Testis (tissue), 3 donors: Measurements from ENCODE around the gene RASIP1. TPM values are rescaled to one million over a fixed set of nuclear protein-coding genes. Genes with fewer than 3 reads are reported as not detected.
"Not testable (repeated sequence)": the region's sequence is repeated elsewhere in the genome, so short reads cannot be mapped to it uniquely, and the experiment has no call there.

Source experiments
- DNase-seq: peaks from one replicate; pipeline ENCODE4 v3.0.0-alpha.2; 2019
- H3K27ac ChIP-seq, 2 donors: fragments of 200-600 bp; sonication (generic); one replicate each; pipeline ENCODE4 v1.5.1; 2019
- H3K27me3 ChIP-seq: fragments of 200-600 bp; sonication (generic); one replicate; pipeline ENCODE4 v1.5.1; 2019
- H3K36me3 ChIP-seq: fragments of 200-600 bp; sonication (generic); one replicate; pipeline ENCODE4 v1.5.1; 2017; ENCODE audit warnings: low read depth; ENCODE audit errors: missing control alignments
- H3K4me1 ChIP-seq: fragments of 200-600 bp; sonication (generic); one replicate; pipeline ENCODE4 v1.5.1; 2019
- H3K4me3 ChIP-seq, 2 donors: fragments of 200-600 bp; sonication (generic); one replicate each; pipeline ENCODE4 v1.5.1; 2017 to 2019
- H3K9me3 ChIP-seq: fragments of 200-600 bp; sonication (generic); one replicate; pipeline ENCODE4 v1.5.1; 2017
- POLR2A ChIP-seq: fragments of 450-650 bp; IDR thresholded peaks from one replicate; pipeline ENCODE4 v1.6.1; 2017; ENCODE audit warnings: antibody characterized with exemption, mild to moderate bottlenecking, moderate library complexity
- WGBS, 2 donors: methylation state at CpG; one replicate each; pipeline ENCODE4 v1.1.5; 2018; 5-methylcytosine and 5-hydroxymethylcytosine counted together
- intact Hi-C: fragments of 100-400 bp; cut with DNase I; formaldehyde crosslinking; loops from one replicate; pipeline ENCODE4 v1.15.1; 2023; ENCODE audit warnings: low total_unique reads
- polyA plus RNA-seq: library from polyadenylated mRNA; stranded (reverse); fragments of 350-450 nt; fragmentation: Illumina TruSeq; extraction: RNeasy Lipid Tissue Mini Kit (QIAGEN cat#74804); gene quantifications from one replicate; pipeline ENCODE4 v1.2.3, GENCODE V29; 2014; ENCODE audit warnings: low read depth, low replicate concordance; ENCODE audit not compliant: insufficient read depth
- total RNA-seq, 2 donors: library from RNA; depleted of rRNA; stranded (reverse); fragments of >200 nt; gene quantifications; one replicate each; pipeline ENCODE4 v1.2.3, GENCODE V29; 2016
- TF ChIP-seq, protein P1 (sequence below), 3 experiments: fragments of 450-650 bp in 2 of 3; fragments of 200-600 bp in 1 of 3; sonication (generic) in 1 of 3; IDR thresholded peaks; one replicate each; pipeline ENCODE4 v1.5.1; 2016 to 2019; ENCODE audit warnings: antibody characterized with exemption in 3 of 3, mild to moderate bottlenecking in 2 of 3, moderate library complexity in 1 of 3

RASIP1 gene
- total and polyA plus RNA-seq, 3 donors from 2014 or later = 8.8 to 21.4 (median 11.2) TPM

DNA sequence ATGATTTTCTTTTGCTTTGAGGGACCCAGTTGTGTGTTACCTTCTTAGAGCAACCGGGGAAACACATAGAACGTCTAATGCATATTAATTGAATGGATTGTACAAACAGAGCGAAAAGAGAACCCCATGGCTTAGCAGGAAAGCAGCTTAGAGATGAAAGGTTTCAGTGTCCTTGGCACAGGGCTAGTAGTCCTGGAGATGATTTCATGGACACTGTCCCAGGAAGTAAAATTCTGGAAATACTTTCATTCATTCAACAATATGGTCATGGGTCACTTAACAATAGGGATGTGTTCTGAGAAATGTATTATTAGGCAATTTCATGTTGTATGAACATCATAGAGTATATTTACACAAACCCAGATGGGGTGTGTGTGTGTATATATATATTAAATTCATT, 54.3 kb downstream of the RASIP1 start:
- no peak for DNase-seq
- no peak overlapping the region for H3K4me3 ChIP-seq
- H3K27ac ChIP-seq = no peak overlapping the region
- peaks cover 12% of the 10 kb centered on the region for H3K4me1 ChIP-seq
- intact Hi-C loops = no loop called here
- H3K36me3 ChIP-seq = no peaks in the 10 kb centered on the region
- TF ChIP-seq, protein P1, sequence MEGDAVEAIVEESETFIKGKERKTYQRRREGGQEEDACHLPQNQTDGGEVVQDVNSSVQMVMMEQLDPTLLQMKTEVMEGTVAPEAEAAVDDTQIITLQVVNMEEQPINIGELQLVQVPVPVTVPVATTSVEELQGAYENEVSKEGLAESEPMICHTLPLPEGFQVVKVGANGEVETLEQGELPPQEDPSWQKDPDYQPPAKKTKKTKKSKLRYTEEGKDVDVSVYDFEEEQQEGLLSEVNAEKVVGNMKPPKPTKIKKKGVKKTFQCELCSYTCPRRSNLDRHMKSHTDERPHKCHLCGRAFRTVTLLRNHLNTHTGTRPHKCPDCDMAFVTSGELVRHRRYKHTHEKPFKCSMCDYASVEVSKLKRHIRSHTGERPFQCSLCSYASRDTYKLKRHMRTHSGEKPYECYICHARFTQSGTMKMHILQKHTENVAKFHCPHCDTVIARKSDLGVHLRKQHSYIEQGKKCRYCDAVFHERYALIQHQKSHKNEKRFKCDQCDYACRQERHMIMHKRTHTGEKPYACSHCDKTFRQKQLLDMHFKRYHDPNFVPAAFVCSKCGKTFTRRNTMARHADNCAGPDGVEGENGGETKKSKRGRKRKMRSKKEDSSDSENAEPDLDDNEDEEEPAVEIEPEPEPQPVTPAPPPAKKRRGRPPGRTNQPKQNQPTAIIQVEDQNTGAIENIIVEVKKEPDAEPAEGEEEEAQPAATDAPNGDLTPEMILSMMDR (IDR thresholded peaks at IDR 0.05) = no peak
- no peak for TF ChIP-seq POLR2A
- WGBS, 2 donors = 52 to 57% methylated on average over 3 of the region's 3 CpGs
- no peaks in the 10 kb centered on the region for H3K27me3 ChIP-seq
- H3K9me3 ChIP-seq = no peaks in the 10 kb centered on the region

DNA sequence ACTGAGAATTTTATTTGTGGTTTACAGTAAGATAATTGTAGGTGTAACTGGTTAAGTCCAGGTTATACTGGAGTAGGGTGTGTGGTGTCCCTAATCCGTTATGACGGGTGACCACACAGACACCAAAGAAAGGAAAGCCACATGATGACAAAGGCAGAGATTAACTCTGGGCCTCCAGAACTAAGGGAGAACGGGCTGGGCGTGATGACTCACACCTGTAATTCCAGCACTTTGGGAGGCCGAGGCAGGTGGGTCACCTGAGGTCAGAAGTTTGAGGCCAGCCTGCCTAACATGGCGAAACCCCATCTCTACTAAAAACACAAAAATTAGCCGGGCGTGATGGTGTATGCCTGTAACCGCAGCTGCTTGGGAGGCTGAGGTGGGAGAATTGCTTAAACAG, 54.8 kb downstream of the RASIP1 start:
- intact Hi-C loops = no loop called here
- Histone ChIP-seq H3K9me3 (no peaks in the 10 kb centered on the region), H3K4me3 (no peak overlapping the region), H3K36me3 (no peaks in the 10 kb centered on the region), H3K27ac (no peak overlapping the region), H3K4me1 (peaks cover 12% of the 10 kb centered on the region), H3K27me3 (no peaks in the 10 kb centered on the region)
- 85 to 91% methylated on average over 9 of the region's 9 CpGs for WGBS, 2 donors
- DNase-seq = no peak
- TF ChIP-seq POLR2A = no peak
- TF ChIP-seq, protein P1 (IDR thresholded peaks at IDR 0.05) = no peak

DNA sequence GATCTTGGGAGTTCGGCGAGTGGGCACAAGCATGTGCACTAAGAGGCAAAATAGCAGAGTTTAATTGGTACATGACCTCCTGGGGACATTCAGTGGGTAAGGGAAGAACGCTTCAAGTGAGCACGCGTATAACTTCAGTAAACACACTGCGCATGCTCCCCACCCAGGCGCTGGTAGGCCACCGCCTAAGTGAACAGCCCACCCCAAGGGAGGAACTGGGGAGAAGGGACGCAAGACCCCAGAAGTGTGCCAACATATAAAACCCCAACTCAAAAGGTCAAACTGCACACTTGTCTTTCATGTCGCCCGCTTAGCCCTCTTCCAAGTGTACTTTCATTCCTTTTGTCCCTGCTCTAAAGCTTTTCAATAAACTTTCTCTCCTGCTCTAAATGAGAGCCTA, 57.1 kb downstream of the RASIP1 start:
- intact Hi-C loops = no loop called here
- no peak for TF ChIP-seq POLR2A
- Histone ChIP-seq H3K36me3 (no peaks in the 10 kb centered on the region), H3K27ac (no peak overlapping the region), H3K4me1 (peaks cover 12% of the 10 kb centered on the region), H3K27me3 (no peaks in the 10 kb centered on the region), H3K9me3 (no peaks in the 10 kb centered on the region), H3K4me3 (peak overlapping the region; percentile 10 to 48)
- DNase-seq = peak; percentile 84
- WGBS, 2 donors = 25 to 50% methylated on average over 11 of the region's 11 CpGs

DNA sequence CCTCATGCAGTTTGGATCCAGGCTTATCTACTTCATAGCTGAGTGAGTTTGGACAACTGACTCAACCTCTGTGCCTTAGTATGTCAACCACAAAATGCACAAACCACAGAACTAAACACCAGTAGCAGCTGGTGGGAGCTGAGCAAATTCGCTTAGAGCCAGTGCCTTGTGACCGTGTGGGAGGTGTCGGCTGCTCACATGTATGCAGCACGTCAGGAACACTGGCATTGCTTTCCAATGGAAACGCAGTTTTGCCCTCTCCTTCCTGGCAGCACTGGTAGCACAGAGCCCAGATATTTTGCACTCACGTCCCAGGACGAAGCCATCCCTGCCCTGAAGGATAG, 59.3 kb downstream of the RASIP1 start:
- no peaks in the 10 kb centered on the region for H3K36me3 ChIP-seq
- H3K9me3 ChIP-seq = no peaks in the 10 kb centered on the region
- no peak overlapping the region for H3K4me3 ChIP-seq
- intact Hi-C loops = no loop called here
- TF ChIP-seq, protein P1 (IDR thresholded peaks at IDR 0.05) = no peak
- no peak for TF ChIP-seq POLR2A
- WGBS, 2 donors = 55 to 78% methylated on average over 7 of the region's 7 CpGs
- DNase-seq = peak; percentile 78
- H3K4me1 ChIP-seq = no peaks in the 10 kb centered on the region
- no peaks in the 10 kb centered on the region for H3K27me3 ChIP-seq
- no peak overlapping the region for H3K27ac ChIP-seq

DNA sequence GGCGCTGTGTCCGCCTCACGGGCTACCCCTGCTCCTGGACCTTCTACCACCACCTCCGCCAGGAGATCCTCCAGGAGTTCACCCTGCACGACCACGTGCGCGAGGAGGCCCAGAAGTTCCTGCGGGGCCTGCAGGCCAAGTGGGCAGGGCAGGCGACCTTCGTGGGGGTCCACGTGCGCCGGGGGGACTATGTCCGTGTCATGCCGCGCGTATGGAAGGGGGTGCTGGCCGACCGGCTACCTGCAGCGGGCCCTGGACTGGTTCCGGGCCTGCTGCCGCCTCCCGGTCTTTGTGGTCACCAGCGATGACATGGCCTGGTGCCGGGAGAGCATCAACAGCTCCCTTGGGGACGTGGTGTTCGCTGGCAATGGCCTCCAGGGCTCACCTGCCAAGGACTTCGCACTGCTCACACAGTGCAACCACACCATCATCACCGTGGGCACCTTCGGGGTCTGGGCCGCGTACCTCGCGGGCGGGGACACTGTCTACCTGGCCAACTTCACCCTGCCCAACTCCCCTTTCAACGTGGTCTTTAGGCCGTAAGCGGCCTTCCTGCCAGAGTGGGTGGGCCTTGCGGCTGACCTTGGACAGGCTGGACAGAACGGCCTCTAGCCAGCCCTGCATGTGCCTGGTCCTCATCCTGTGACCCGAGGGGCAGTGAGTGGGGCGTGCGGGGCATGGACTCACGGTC, 59.8 kb downstream of the RASIP1 start:
- H3K4me1 ChIP-seq = peaks cover 2% of the 10 kb centered on the region
- H3K27ac ChIP-seq = no peak overlapping the region
- H3K36me3 ChIP-seq = no peaks in the 10 kb centered on the region
- DNase-seq = no peak
- no peaks in the 10 kb centered on the region for H3K27me3 ChIP-seq
- H3K9me3 ChIP-seq = no peaks in the 10 kb centered on the region
- 85 to 87% methylated on average over 26 to 45 of the region's 45 CpGs for WGBS, 2 donors
- intact Hi-C loops = no loop called here
- TF ChIP-seq, protein P1 (IDR thresholded peaks at IDR 0.05) = no peak
- no peak for TF ChIP-seq POLR2A
- no peak overlapping the region for H3K4me3 ChIP-seq

DNA sequence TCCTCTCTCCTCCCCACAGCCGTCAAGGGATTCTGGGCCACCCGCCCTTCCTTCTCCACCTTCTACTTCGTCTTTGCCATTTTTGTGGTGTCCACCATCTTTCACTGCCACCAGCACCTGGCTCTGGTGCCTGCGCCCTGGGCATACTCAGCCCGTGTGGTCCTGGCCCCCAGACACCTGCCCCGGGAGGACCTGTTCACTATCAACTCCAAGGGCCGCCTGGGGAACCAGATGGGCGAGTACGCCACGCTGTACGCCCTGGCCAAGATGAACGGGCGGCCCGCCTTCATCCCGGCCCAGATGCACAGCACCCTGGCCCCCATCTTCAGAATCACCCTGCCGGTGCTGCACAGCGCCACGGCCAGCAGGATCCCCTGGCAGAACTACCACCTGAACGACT, 60.4 kb downstream of the RASIP1 start:
- H3K27me3 ChIP-seq, H3K27ac ChIP-seq, H3K4me1 ChIP-seq, intact Hi-C loops, DNase-seq, H3K4me3 ChIP-seq, H3K9me3 ChIP-seq, H3K36me3 ChIP-seq: not testable (repeated sequence)
- WGBS, 2 donors = 94 to 96% methylated on average over 14 to 19 of the region's 19 CpGs
